GM21526 (cell line): Measurements from ENCODE around the gene SETBP1.

Experiments
- ATAC-seq: cut with Tn5 transposase; IDR thresholded peaks from one replicate; pipeline ENCODE4 v1.9.1; 2021; ENCODE audit warnings: moderate library complexity; ENCODE audit not compliant: unreplicated experiment, low FRiP score

SETBP1 gene

DNA sequence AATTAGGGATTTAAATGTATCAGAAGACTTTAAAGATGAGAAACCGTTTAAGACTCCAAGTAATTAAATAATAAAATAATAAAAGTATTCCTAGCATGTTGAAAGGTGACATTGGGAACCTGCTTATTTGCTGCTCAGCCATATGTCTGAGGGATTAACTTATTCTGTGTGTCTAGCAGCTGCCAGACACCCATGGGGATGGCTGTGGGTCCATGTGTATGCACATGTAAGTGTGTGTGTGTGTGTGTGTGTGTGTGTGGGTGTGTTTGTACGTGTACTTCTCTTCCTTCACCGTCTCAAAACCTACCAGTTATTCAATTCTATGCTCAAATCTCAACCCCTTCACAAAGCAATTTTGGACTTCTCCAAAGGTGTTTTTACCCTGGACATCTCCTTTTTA, 124.5 kb downstream of the SETBP1 start:
- no peak for ATAC-seq

DNA sequence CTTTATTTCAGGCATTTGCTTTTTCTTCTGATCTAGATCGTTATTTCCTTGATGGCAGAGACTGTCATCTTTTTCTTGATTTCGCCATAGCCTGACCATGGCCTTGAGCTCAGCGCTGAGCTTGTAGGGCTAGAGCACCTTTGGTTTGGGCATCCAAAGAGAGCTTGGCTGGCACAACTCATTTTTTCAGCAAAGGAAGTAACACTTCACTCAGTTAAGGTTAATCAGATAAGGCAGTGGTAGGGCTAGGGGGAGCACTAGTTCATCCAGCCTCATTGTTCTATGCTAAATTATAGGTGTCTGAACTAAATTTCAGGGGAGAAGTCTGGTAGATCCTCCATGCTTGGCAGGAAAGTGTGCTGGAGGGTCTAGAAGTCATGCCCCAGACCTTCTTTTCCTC, 125.0 kb downstream of the SETBP1 start:
- ATAC-seq: no peak

DNA sequence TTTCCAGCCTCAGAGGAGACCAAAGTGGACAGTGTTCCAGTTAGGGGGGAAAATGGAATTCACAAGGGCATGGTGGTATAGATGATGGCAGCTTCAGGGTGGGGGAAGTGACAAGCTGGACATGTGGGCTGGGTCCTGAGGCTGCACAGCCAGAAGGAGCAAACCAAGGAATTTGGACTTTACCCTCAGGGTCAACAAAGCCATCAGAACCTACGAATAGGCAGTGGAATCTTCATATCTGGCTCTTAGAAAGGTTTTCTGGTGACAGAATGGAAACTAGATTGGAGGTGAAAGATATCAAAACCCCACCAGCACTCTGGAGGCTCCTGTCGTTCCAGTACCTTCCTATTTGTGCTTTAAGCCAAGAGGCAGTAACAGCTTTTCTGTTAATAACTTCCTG, 127.1 kb downstream of the SETBP1 start:
- no peak for ATAC-seq

DNA sequence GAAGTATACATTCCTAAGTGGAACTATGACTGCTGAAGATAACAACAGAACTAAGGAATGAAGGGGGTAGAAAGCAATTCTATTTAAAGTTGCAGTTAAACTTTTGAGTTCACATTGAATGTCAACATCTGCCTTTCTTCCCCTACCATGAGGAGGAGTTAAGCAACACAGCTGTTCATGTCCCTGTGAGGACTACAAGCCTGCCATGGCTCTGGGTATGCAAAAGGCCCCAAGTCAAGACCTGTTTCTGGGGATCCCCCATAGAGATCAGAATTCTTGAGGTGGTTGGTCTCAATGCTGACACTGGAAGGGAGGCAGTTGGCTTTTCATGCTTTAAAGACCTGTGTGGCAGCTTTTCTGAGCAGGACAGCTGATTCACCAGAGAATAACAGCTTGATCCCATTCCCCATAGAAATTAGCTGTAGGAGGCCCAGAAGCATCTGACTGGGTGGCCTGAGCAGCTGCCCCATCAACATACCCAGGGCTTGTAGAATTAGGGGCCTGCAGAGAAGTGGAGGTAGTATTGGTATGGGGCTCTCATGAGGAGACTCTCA, 131.0 kb downstream of the SETBP1 start:
- no peak for ATAC-seq

DNA sequence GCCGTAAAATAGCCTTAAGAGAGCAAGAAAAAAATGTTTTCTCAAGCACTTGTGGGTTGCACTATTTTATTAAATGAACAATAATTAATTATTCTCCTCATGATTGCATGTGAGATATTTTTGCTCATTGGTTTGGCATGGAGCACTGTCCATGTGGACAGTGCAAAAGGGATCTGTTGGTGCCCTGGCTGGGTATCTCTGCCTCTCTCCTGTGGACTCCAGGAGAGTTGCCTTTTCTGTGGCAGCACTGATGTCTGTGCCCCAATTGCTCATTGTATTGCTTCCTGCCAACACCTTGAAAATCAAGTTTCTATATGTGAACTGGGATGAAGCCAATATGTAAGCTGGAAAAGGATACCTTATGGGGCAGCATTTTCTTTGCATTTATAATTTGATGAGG, 131.7 kb downstream of the SETBP1 start:
- no peak for ATAC-seq

DNA sequence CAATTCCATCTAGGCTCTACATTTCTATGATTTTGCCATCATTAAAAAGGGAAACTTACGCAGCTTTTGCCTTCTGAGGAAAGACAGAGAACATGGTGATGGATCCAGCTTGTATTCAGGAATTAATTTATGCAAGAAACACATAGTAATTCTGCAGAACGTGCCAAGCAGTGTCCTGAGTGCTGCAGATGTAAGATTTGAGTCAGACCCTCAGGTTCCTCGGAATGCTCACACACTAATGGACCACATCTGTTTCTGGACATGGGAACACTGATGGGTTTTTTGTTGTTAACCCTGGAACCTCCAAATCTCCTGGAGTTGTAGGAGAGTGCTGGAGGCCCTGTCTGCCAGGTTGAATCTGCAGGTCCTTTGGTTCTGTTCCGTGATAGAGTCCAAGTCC, 132.9 kb downstream of the SETBP1 start:
- no peak for ATAC-seq

DNA sequence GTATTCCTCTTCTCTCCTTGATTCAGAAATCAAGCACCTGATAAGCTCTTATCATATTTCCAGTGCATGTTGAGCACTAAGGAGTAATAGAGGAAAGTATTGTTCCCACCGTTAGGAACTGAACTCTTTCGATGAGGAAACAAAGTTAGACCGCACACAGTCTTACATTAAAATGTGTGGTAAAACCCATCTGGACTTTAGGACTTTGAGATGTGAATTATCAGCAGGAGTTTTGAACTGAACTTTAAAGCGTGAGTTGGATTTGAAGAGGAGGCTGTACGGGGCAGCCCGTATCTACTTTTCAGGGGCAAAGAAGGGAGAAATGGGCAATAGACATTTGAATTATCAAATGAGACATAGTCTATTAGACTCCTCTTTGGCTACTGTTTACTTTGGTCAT, 134.4 kb downstream of the SETBP1 start:
- ATAC-seq: no peak

DNA sequence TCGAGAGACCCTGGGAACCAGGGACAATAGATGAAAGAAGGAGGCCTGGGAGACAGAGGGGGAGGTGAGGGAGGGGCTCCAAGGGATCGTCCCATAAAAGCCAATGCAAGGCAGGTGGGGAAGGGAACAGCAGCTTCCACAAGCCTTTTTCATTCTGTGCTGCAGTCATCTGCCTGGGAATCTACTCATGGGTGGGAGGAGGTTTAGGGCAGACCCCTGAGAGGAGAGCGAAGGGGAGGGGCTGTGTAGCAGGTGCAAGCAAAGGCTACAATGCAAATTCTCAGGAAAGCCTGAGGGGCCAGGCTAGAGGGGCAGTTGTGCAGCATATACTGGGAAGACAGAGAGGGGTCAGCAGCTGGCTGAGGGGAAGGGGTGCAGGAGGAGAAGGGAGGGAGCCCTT, 135.4 kb downstream of the SETBP1 start:
- ATAC-seq: no peak

DNA sequence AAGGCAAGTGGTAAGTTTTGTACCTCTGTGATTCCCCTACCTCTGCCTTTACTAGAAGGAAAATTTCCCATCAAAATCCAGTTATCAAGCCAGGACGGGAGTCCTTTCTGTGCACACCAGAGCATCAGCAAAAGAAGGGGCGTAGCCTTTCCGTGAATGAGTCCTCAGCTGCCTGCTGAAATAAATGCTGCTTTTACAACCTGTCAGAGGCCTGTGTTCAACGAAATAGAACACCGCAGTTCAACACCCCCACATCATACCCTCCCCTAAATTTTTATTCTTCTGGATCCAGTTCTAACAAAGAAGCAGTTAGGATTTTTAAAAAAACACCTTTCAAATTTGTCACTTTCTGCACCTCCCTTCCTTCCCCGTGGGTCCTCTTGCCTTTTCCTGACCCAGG, 135.8 kb downstream of the SETBP1 start:
- ATAC-seq: no peak

DNA sequence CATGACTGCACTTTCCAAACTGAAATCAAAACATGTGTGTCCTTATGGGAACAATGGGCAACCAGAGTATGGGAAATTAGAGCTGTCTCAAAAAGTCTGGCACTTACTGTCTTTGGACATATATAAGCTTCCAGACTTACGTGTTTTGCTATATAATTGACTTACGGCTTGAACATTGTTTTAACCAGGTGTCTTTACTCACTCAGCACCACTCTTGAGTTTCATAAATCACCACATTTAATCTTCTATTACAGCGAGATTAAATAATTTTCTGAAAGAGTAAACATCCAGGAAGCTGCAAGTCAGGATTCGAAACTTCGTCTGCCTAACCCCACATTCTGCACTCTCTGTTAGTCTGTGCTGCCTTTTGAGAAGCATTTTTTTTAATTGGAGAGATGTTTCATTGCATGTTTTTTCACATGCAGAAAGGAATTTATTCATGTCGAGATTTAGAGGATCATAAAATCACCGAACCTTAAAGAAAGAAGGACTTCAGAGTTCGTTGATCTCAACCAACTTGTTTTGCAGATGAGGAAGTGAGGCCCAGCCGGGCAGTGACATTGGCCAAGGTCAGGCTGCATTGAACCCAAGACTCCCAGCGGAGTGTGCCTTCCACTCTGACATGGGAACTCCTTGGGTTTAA, 137.3 kb downstream of the SETBP1 start:
- ATAC-seq: no peak

DNA sequence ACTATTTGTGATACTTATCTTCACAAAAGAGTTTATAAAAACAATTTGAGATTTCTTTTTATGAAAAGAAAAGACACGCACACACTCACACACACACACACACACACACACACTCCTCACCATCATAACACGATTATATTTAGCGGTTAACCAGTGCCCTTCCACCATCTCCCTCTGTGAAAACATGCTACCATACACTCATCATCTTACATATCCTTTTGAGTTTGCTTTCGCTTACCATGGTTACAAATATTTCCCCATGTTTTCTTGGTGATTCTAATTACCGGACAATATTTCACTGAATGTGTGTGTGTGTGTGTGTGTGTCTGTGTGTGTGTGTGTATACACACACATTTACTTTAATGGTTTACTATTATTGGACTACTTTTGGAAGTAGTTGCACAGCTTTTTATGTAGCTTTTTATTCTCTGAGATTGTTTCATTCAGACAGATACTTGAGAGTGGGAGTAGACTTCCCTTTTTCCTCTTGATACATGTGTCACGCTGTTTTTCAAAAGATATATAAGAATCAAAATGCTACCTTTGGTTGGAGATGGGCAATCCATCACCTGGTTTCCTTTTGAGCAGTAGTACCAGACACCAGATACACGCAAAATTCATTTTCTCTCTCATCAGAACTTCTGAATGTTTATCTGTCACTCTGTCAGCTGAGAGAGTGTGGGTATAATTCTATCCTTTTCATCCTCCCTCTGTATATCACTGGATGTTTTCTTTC, 138.1 kb downstream of the SETBP1 start:
- ATAC-seq: no peak

DNA sequence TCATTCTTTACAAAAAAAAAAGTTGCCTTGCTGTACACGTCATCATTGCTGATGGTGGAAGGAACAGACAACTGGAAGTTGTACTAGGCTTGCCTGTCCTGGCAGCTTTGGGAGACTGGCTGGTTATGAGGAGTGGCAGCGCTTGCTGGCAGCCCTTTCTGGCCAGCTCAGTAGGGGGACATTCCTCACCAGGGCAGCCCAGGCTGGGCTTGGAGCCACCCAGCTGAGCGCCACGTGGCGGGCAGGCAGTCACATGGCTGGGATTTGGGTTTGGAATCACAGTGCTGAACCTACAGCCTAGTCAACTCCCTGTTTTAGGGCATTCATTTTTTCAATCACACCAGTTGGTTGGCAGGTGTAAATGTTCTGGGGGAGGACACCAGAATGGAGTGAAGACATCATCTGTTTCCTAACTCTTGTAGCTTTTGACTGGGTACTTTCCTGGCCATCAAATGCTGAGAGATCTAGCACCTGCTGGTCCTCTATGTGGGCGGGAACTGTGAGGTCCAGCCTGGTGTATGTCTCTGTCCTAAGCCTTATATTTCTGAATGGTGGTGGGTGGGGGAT, 139.3 kb downstream of the SETBP1 start:
- no peak for ATAC-seq

DNA sequence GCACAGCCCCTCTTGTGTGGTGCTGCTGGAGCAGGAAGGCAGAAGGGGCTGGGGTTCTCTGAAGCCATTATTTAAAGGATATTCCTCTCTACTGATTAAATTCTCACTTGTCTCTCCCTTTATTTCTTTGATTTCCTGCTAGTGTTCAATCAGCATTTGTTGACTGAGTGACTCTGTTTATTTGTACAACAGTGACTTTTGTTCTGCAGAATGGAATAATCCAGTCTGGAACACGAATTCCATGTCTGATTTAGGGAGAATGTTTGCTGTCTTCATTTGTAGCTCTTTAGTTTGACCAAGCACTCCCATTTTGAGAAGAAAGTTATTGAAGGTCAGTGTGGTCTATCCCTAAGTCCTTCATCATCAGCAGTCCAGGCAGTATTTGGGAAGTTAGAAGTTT, 141.2 kb downstream of the SETBP1 start:
- no peak for ATAC-seq

DNA sequence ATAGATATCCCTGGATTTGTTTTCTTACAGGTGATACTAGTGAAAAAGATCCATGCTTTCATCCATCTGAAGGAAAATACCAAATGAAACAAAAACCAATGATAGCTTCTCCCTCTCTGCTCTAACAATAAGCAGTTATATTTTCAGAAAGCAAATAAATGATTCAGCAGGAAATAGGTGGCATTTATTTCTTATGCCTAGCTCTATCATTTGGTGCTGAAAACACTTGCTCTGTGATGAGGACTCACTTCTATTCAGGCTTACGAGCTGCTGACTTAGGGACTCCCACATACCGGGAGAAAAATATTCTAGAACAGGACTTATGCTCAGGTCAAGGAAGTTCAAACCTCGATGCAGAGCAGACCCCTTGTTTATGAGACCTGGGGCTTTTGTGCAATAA, 142.6 kb downstream of the SETBP1 start:
- ATAC-seq: no peak

DNA sequence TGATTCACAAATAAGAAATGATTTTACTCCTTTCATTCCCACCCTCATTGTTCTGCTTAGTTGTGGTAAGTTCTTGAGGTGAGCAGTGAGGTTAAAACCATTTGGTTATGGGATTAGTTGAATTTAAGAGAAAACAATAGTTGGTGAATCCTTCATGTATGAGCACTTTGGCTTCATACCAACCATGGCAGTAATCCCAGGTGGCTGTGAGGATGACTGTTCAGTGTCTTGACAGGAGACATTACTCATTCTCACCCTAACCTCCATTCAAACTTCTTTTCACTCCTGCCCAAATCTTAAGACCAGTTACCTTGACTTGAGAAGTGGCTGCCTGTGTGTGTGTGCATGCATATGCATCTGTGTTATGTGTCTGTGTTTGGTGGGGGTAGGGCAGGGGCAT, 143.1 kb downstream of the SETBP1 start:
- ATAC-seq: no peak

DNA sequence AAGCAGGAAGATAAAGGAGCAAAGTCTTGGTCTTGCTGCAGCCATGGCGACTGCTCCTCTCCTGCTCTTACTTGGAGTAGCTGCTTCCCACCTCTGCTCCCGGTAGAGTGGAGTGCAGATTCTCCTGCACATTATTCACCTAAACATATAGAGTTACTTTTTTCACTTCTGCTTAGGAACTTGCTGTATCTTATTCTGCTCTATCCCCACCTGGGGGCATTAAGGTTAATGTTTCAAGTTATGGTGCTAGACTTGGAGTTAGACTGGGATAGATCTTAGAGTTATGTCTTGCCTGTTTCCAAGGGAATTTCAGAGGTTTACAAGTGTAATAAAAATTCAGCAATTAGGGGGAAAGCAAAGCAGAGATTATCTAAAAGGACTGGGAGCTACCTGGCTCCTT, 144.2 kb downstream of the SETBP1 start:
- no peak for ATAC-seq

DNA sequence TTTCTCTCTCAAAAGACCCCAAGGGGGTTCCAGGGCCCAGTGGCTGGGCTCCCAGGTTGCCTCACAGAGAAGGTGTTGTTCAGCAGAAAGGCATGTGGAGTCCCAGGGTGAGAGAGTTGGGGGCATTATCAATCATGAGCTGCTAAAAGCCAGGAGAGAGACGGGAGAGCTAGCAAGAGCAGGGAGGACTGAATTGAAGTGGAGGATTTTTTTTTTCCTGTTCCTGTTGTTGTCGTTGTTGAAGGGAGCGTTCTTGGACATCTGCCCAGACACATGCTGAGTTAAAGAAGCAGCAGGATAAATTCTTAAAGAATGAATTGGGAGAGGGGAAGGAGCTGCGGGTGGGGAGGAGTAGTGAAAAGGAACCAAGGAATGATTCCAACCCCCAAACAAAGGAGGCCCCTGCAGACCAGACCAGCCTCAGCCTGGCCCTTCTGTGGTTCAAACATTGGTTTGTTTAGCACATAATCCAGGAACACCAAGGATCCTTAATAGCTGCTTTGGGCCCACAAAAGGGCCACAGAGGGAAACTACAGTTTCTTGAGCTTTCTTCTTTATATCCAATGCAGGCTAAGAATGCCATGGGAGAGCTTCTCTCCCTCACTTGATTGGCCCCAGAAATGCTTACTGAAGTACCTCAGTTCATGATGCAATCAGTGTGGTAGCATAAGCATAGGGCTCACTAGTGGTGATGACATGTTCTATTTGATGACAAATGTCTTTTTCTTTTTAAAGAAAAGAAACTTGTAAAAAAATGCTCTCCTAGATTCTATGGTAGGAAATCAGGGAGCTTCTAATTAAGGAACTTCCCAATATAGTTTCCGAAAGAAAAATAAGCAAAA, 146.0 kb downstream of the SETBP1 start:
- no peak for ATAC-seq

DNA sequence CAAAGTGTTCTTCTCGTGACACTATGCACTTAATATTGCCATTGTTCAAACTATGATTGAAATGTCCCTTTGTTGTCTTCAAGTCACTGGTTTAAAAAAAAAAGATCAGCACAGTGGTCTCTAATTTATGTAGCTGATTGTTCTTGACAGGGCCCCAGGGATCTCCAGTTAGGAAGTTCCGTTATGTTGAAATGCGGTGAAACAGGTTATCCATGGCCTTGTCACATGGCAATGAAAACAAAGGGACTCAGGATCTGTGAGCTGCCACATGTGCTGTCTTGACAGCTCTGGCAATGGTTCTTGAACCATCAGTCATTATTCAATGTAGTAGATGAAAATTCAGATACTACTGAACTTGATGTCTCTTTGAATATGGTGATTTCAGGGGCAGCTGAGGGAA, 147.4 kb downstream of the SETBP1 start:
- ATAC-seq: no peak

DNA sequence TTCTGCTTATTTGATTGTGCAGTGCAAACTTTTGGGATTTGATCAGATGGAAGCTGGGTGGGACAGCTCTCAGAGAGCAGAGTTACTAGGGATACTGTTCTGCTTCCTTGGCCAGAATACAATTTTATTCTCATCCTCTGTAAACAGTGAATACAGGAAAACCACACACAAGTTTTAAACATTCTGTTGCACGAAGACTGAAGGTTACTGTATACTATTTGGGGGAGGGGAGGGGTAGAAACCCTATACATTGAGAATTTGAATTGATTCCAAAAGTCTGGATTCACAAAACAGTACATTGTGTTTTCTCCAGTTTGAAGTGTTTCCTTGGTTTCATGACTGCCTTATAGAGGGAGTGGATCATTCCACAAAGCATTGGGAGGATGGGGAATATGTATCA, 149.9 kb downstream of the SETBP1 start:
- ATAC-seq: no peak

DNA sequence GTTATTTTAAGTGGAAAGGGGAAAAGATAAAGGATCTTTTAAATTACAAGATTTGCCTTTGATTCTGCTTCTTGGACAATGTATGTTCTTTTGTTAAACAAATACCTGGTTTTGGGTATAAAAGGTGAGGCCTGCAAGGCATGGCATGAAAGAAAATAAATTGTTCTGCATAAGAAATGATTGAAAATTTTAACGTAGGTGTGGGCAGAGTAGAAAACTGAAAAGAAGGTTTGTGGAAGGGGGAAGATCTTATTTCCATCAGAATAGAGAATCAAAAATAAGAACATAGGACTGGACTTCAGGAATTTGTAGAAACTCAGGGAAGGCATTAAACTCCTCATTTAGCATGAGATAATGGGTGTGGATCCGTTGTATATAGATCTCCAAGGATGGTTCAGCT, 153.1 kb downstream of the SETBP1 start:
- ATAC-seq: no peak

DNA sequence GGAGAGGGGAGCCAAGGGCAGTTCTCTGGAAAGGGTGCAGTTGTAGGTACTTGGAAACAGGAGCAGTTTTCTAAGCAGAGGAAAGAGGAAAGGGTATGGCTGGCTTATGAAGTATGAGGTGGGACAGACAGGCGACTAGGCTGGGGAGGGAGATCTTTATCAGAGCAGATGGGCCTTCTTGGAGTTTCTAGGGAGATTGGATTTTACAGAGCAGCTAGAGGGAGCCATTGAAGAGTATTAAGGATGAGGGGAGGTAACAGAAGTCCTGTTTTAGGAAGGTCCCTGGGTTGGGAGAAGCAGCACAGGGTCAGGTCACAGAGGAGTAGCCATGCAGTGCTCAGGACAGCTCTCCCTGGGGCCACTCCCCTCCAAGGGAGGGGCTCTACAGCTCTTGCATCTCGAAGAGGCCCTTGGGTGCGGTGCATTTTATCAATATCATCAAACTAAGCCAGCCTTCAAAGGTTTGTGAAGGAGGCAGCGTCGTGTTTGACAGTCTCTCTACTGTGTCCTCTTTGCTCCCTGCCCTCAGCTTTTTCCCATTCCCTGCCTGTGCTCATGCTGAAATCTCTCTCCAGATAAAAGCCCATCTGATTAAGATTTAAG, 154.3 kb downstream of the SETBP1 start:
- no peak for ATAC-seq
